Sigmoid colon (tissue), 4 donors: ENCODE results near the gene PPEF1.

ENCODE experiments used
- EP300 ChIP-seq, 4 donors: sonication (generic); formaldehyde crosslinking; IDR thresholded peaks; one replicate each; pipeline ENCODE4 v1.6.1; 2017; ENCODE audit warnings: antibody characterized with exemption in 4 of 4
- POLR2A ChIP-seq, 2 donors: fragments of 450-650 bp; IDR thresholded peaks; one replicate each; pipeline ENCODE4 v1.6.1; 2016; ENCODE audit warnings: antibody characterized with exemption in 2 of 2, mild to moderate bottlenecking in 2 of 2, moderate library complexity in 2 of 2
- POLR2AphosphoS5 ChIP-seq, 4 donors: sonication (generic); formaldehyde crosslinking; IDR thresholded peaks; one replicate each; pipeline ENCODE4 v1.6.1; 2017; ENCODE audit warnings: antibody characterized with exemption in 4 of 4
- TF ChIP-seq, protein P1 (sequence below), 4 experiments: fragments of 450-650 bp in 3 of 4; fragments of 200-600 bp in 1 of 4; IDR thresholded peaks; one replicate each; pipeline ENCODE4 v1.5.1; 2016 to 2019; ENCODE audit warnings: antibody characterized with exemption in 4 of 4, mild to moderate bottlenecking in 3 of 4, moderate library complexity in 2 of 4

GRCh38 chrX:18828832-18829404 lies 121.5 kb downstream of the PPEF1 start:
- TF ChIP-seq, protein P1, sequence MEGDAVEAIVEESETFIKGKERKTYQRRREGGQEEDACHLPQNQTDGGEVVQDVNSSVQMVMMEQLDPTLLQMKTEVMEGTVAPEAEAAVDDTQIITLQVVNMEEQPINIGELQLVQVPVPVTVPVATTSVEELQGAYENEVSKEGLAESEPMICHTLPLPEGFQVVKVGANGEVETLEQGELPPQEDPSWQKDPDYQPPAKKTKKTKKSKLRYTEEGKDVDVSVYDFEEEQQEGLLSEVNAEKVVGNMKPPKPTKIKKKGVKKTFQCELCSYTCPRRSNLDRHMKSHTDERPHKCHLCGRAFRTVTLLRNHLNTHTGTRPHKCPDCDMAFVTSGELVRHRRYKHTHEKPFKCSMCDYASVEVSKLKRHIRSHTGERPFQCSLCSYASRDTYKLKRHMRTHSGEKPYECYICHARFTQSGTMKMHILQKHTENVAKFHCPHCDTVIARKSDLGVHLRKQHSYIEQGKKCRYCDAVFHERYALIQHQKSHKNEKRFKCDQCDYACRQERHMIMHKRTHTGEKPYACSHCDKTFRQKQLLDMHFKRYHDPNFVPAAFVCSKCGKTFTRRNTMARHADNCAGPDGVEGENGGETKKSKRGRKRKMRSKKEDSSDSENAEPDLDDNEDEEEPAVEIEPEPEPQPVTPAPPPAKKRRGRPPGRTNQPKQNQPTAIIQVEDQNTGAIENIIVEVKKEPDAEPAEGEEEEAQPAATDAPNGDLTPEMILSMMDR (IDR thresholded peaks at IDR 0.05), result no peak
- TF ChIP-seq POLR2A (IDR thresholded peaks at IDR 0.05), result no peak
- no peak for TF ChIP-seq POLR2AphosphoS5 (IDR thresholded peaks at IDR 0.05)
- no peak for TF ChIP-seq EP300 (IDR thresholded peaks at IDR 0.05)
